SK-N-SH (cell line): ENCODE results near the gene RNU5D-1.

Experiments
- CHD2 ChIP-seq: fragments of 150-350 bp; IDR thresholded peaks from 2 replicates; pipeline ENCODE4 v1.6.1; 2018; ENCODE audit warnings: low read length; ENCODE audit not compliant: partially characterized antibody
- EP300 ChIP-seq, 2 experiments: IDR thresholded peaks; 2 replicates each; pipeline versions ENCODE4 v1.4.0 to v1.6.1; 2012; ENCODE audit warnings: borderline replicate concordance in 1 of 2, low read depth in 1 of 2, low read length in 1 of 2
- GATA2 ChIP-seq: sonication (generic); formaldehyde crosslinking; IDR thresholded peaks from 2 replicates; pipeline ENCODE4 v1.5.0; 2020; ENCODE audit warnings: mild to moderate bottlenecking, missing genetic modification reagents
- NRF1 ChIP-seq: IDR thresholded peaks from 2 replicates; pipeline ENCODE4 v1.6.1; 2012; ENCODE audit warnings: low read depth, mild to moderate bottlenecking, low read length
- RCOR1 ChIP-seq: fragments of 150-350 bp; IDR thresholded peaks from 2 replicates; pipeline ENCODE4 v1.6.1; 2017; ENCODE audit warnings: antibody characterized with exemption, low read length
- REST ChIP-seq: IDR thresholded peaks from 2 replicates; pipeline ENCODE4 v1.6.1; 2012; ENCODE audit warnings: mild to moderate bottlenecking, low read depth, low read length, moderate library complexity
- RFX5 ChIP-seq: IDR thresholded peaks from 2 replicates; pipeline ENCODE4 v1.6.1; 2012; ENCODE audit warnings: mild to moderate bottlenecking, improper control_type of control experiment, low read length
- SIN3A ChIP-seq: IDR thresholded peaks from 2 replicates; pipeline ENCODE4 v1.6.1; 2012; ENCODE audit warnings: low read depth, mild to moderate bottlenecking, low read length, moderate library complexity, borderline replicate concordance
- TAF1 ChIP-seq: IDR thresholded peaks from 2 replicates; pipeline ENCODE4 v1.6.1; 2012; ENCODE audit warnings: low read depth, mild to moderate bottlenecking, low read length, moderate library complexity, borderline replicate concordance
- TF ChIP-seq, protein P1 (sequence below): fragments of 200-600 bp; sonication (generic); IDR thresholded peaks from 2 replicates; pipeline ENCODE4 v1.6.1; 2017; ENCODE audit warnings: antibody characterized with exemption, mild to moderate bottlenecking, moderate library complexity
- TF ChIP-seq, protein P2 (sequence below): IDR thresholded peaks from 2 replicates; pipeline ENCODE4 v1.4.0; 2012; ENCODE audit warnings: low read depth, borderline replicate concordance

DNA sequence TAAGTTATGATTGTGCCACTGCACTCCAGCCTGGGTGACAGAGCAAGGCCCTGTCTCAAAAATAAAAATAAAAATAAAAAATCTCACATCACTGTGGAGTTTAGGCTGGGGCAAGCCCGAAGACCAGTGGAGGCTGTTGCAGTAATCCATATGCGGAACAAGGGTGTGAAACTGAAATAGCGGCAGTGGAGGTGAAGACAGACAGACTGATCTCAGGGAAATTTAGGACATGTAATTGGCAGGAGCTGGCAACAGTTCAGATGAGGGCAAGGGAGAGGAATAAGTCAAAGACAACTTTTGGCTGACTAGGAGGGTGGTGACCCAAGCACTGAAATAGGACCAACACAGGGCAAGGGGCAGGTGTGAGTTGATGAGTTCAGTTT is 48.1 kb downstream of the RNU5D-1 start:
- TF ChIP-seq, protein P1, sequence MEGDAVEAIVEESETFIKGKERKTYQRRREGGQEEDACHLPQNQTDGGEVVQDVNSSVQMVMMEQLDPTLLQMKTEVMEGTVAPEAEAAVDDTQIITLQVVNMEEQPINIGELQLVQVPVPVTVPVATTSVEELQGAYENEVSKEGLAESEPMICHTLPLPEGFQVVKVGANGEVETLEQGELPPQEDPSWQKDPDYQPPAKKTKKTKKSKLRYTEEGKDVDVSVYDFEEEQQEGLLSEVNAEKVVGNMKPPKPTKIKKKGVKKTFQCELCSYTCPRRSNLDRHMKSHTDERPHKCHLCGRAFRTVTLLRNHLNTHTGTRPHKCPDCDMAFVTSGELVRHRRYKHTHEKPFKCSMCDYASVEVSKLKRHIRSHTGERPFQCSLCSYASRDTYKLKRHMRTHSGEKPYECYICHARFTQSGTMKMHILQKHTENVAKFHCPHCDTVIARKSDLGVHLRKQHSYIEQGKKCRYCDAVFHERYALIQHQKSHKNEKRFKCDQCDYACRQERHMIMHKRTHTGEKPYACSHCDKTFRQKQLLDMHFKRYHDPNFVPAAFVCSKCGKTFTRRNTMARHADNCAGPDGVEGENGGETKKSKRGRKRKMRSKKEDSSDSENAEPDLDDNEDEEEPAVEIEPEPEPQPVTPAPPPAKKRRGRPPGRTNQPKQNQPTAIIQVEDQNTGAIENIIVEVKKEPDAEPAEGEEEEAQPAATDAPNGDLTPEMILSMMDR: no peak
- no peak for TF ChIP-seq TAF1
- TF ChIP-seq EP300 (IDR thresholded peaks at IDR 0.05; ENCODE audit: borderline replicate concordance in 1 of 2, low read depth in 1 of 2, low read length in 1 of 2): no peak
- no peak for TF ChIP-seq GATA2
- TF ChIP-seq CHD2: no peak
- TF ChIP-seq, protein P2, sequence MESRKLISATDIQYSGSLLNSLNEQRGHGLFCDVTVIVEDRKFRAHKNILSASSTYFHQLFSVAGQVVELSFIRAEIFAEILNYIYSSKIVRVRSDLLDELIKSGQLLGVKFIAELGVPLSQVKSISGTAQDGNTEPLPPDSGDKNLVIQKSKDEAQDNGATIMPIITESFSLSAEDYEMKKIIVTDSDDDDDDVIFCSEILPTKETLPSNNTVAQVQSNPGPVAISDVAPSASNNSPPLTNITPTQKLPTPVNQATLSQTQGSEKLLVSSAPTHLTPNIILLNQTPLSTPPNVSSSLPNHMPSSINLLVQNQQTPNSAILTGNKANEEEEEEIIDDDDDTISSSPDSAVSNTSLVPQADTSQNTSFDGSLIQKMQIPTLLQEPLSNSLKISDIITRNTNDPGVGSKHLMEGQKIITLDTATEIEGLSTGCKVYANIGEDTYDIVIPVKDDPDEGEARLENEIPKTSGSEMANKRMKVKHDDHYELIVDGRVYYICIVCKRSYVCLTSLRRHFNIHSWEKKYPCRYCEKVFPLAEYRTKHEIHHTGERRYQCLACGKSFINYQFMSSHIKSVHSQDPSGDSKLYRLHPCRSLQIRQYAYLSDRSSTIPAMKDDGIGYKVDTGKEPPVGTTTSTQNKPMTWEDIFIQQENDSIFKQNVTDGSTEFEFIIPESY: no peak
- no peak for TF ChIP-seq RFX5
- no peak for TF ChIP-seq NRF1
- no peak for TF ChIP-seq SIN3A
- no peak for TF ChIP-seq REST
- no peak for TF ChIP-seq RCOR1
